HG03378 (cell line): ENCODE data around the gene LRRN1.
"Not testable (repeated sequence)": the region's sequence is repeated elsewhere in the genome, so short reads cannot be mapped to it uniquely, and the experiment has no call there.

Source experiments
- ATAC-seq: cut with Tn5 transposase; IDR thresholded peaks from one replicate; pipeline ENCODE4 v1.9.1; 2021; ENCODE audit warnings: mild to moderate bottlenecking, moderate library complexity; ENCODE audit not compliant: unreplicated experiment

LRRN1 gene

GRCh38 chr3:3806856-3807255, 7.6 kb downstream of the LRRN1 start:
- no peak for ATAC-seq

- no peak for ATAC-seq
Observed at GRCh38 chr3:3813013-3813412, 13.8 kb downstream of the LRRN1 start.

GRCh38 chr3:3815206-3815605, 16.0 kb downstream of the LRRN1 start:
- ATAC-seq: no peak

- ATAC-seq: no peak
Observed at GRCh38 chr3:3816034-3816433, 16.8 kb downstream of the LRRN1 start.

- no peak for ATAC-seq
Observed at GRCh38 chr3:3817865-3818264, 18.6 kb downstream of the LRRN1 start.

GRCh38 chr3:3821777-3822176, 22.5 kb downstream of the LRRN1 start:
- ATAC-seq: no peak

- no peak for ATAC-seq
Observed at GRCh38 chr3:3825035-3825434, 25.8 kb downstream of the LRRN1 start.

- ATAC-seq: no peak
Observed at GRCh38 chr3:3826521-3826920, 27.3 kb downstream of the LRRN1 start.

GRCh38 chr3:3827111-3827510, 27.9 kb downstream of the LRRN1 start:
- ATAC-seq: no peak

- ATAC-seq: not testable (repeated sequence)
Observed at GRCh38 chr3:3828417-3828816, 29.2 kb downstream of the LRRN1 start.

GRCh38 chr3:3836845-3837244, 37.6 kb downstream of the LRRN1 start:
- ATAC-seq: no peak

- ATAC-seq: no peak
Observed at GRCh38 chr3:3842356-3842755, 43.1 kb downstream of the LRRN1 start.

- no peak for ATAC-seq
Observed at GRCh38 chr3:3847994-3848922, 49.0 kb downstream of the LRRN1 start.

GRCh38 chr3:3848923-3849275, 49.7 kb downstream of the LRRN1 start:
- ATAC-seq: no peak

GRCh38 chr3:3851621-3852323, 52.5 kb downstream of the LRRN1 start:
- peak; percentile 98 for ATAC-seq

- no peak for ATAC-seq
Observed at GRCh38 chr3:3853544-3853943, 54.3 kb downstream of the LRRN1 start.

GRCh38 chr3:3855056-3855455, 55.8 kb downstream of the LRRN1 start:
- no peak for ATAC-seq

- ATAC-seq: no peak
Observed at GRCh38 chr3:3860235-3860634, 61.0 kb downstream of the LRRN1 start.

GRCh38 chr3:3862534-3862933, 63.3 kb downstream of the LRRN1 start:
- no peak for ATAC-seq

- no peak for ATAC-seq
Observed at GRCh38 chr3:3875491-3875890, 76.3 kb downstream of the LRRN1 start.

GRCh38 chr3:3881050-3881449, 81.8 kb downstream of the LRRN1 start:
- ATAC-seq: no peak

- ATAC-seq: not testable (repeated sequence)
Observed at GRCh38 chr3:3887311-3887710, 88.1 kb downstream of the LRRN1 start.
